Measurements from ENCODE around the gene CASP10. TPM values are rescaled to one million over a fixed set of nuclear protein-coding genes. Genes with fewer than 3 reads are reported as not detected.
A peak's percentile ranks its signal among the peaks of the same experiment; 100 is the strongest.

Gene CASP10
- total and polyA plus RNA-seq, 2 experiments from 2014 or later = 2.9 to 5.1 TPM

- Histone ChIP-seq H3K36me3 (ENCODE audit: low read depth) (no peaks in the 10 kb centered on the region), H3K9me2 (ENCODE audit: insufficient read depth) (no peaks in the 10 kb centered on the region), H3K79me2 (ENCODE audit: insufficient read depth) (no peaks in the 10 kb centered on the region), H3K4me2 (ENCODE audit: unreplicated experiment) (peak overlapping the region; percentile 14), H3K4me3 (no peak overlapping the region), H3K9ac (no peak overlapping the region), H3K4me1 (ENCODE audit: insufficient read depth) (peaks cover 27% of the 10 kb centered on the region), H3K27ac (peak overlapping the region; percentile 58), H3K9me3 (ENCODE audit: low read depth) (no peaks in the 10 kb centered on the region), H4K20me1 (ENCODE audit: insufficient read depth) (no peaks in the 10 kb centered on the region), H2AFZ (peak overlapping the region; percentile 8; the same call in 1 of the 2 replicates), H3K27me3 (replicated peaks; ENCODE audit: insufficient read depth) (no peaks in the 10 kb centered on the region), H3F3A (ENCODE audit: insufficient read depth) (peaks cover 24% of the 10 kb centered on the region)
- WGBS, 2 experiments (ENCODE audit: low coverage in 1 of 2, low lambda C conversion rate in 2 of 2, missing lambda C conversion rate in 2 of 2) = 21 to 24% methylated on average over 3 of the region's 3 CpGs
- DNase-seq = peak; percentile 73
- in situ Hi-C loops (cut with MboI) = no loop called here
- TF ChIP-seq EZH2phosphoT487 (IDR thresholded peaks at IDR 0.05; ENCODE audit: insufficient read depth, low read depth) (no peak), EZH2 (IDR thresholded peaks at IDR 0.05; ENCODE audit: insufficient read depth, poor library complexity, severe bottlenecking) (no peak)
These were observed 22.5 kb downstream of the CASP10 start for GRCh38 chr2:201205515-201205849.

GRCh38 chr2:201208563-201209252, 25.8 kb downstream of the CASP10 start:
- DNase-seq = no peak
- in situ Hi-C loops (cut with MboI) = no loop called here
- no peaks in the 10 kb centered on the region for H3K9me2 ChIP-seq (ENCODE audit: insufficient read depth)
- peaks cover 23% of the 10 kb centered on the region for H3K4me1 ChIP-seq (ENCODE audit: insufficient read depth)
- peaks cover 21% of the 10 kb centered on the region for H3F3A ChIP-seq (ENCODE audit: insufficient read depth)
- H3K79me2 ChIP-seq (ENCODE audit: insufficient read depth) = no peaks in the 10 kb centered on the region
- H3K36me3 ChIP-seq (ENCODE audit: low read depth) = no peaks in the 10 kb centered on the region
- H4K20me1 ChIP-seq (ENCODE audit: insufficient read depth) = no peaks in the 10 kb centered on the region
- no peaks in the 10 kb centered on the region for H3K9me3 ChIP-seq (ENCODE audit: low read depth)
- TF ChIP-seq EZH2 (IDR thresholded peaks at IDR 0.05; ENCODE audit: insufficient read depth, poor library complexity, severe bottlenecking) (no peak), EZH2phosphoT487 (IDR thresholded peaks at IDR 0.05; ENCODE audit: insufficient read depth, low read depth) (no peak)
- 91 to 94% methylated on average over 12 of the region's 12 CpGs for WGBS, 2 experiments (ENCODE audit: low coverage in 1 of 2, low lambda C conversion rate in 2 of 2, missing lambda C conversion rate in 2 of 2)
- H2AFZ ChIP-seq = no peak overlapping the region
- no peaks in the 10 kb centered on the region for H3K27me3 ChIP-seq (replicated peaks; ENCODE audit: insufficient read depth)
- H3K4me2 ChIP-seq (ENCODE audit: unreplicated experiment) = no peak overlapping the region
- H3K4me3 ChIP-seq = no peak overlapping the region
- H3K27ac ChIP-seq = no peak overlapping the region
- H3K9ac ChIP-seq = no peak overlapping the region

- H3K27ac ChIP-seq = no peak overlapping the region
- no peaks in the 10 kb centered on the region for H3K4me1 ChIP-seq (ENCODE audit: insufficient read depth)
- H4K20me1 ChIP-seq (ENCODE audit: insufficient read depth) = no peaks in the 10 kb centered on the region
- no peaks in the 10 kb centered on the region for H3K79me2 ChIP-seq (ENCODE audit: insufficient read depth)
- WGBS, 2 experiments (ENCODE audit: low coverage in 1 of 2, low lambda C conversion rate in 2 of 2, missing lambda C conversion rate in 2 of 2) = 95 to 97% methylated on average over 4 of the region's 4 CpGs
- H3K4me2 ChIP-seq (ENCODE audit: unreplicated experiment) = no peak overlapping the region
- H3K9me3 ChIP-seq (ENCODE audit: low read depth) = no peaks in the 10 kb centered on the region
- in situ Hi-C loops (cut with MboI) = no loop called here
- no peaks in the 10 kb centered on the region for H3K9me2 ChIP-seq (ENCODE audit: insufficient read depth)
- H2AFZ ChIP-seq = no peak overlapping the region
- no peaks in the 10 kb centered on the region for H3K36me3 ChIP-seq (ENCODE audit: low read depth)
- no peak overlapping the region for H3K9ac ChIP-seq
- H3K27me3 ChIP-seq (replicated peaks; ENCODE audit: insufficient read depth) = no peaks in the 10 kb centered on the region
- no peak for DNase-seq
- TF ChIP-seq EZH2phosphoT487 (IDR thresholded peaks at IDR 0.05; ENCODE audit: insufficient read depth, low read depth) (no peak), EZH2 (IDR thresholded peaks at IDR 0.05; ENCODE audit: insufficient read depth, poor library complexity, severe bottlenecking) (no peak)
- H3F3A ChIP-seq (ENCODE audit: insufficient read depth) = no peaks in the 10 kb centered on the region
- H3K4me3 ChIP-seq = no peak overlapping the region
These were observed 33.0 kb downstream of the CASP10 start for GRCh38 chr2:201215963-201216362.

- 92 to 100% methylated on average over 1 of the region's 1 CpG for WGBS, 2 experiments (ENCODE audit: low coverage in 1 of 2, low lambda C conversion rate in 2 of 2, missing lambda C conversion rate in 2 of 2)
These were observed 34.0 kb downstream of the CASP10 start for GRCh38 chr2:201216918-201217317.

More at GRCh38 chr2:201216918-201217317, 34.0 kb downstream of the CASP10 start:
- DNase-seq = no peak
- no peaks in the 10 kb centered on the region for H3K36me3 ChIP-seq (ENCODE audit: low read depth)
- H2AFZ ChIP-seq = no peak overlapping the region
- no peaks in the 10 kb centered on the region for H4K20me1 ChIP-seq (ENCODE audit: insufficient read depth)
- H3F3A ChIP-seq (ENCODE audit: insufficient read depth) = no peaks in the 10 kb centered on the region
- H3K9me2 ChIP-seq (ENCODE audit: insufficient read depth) = no peaks in the 10 kb centered on the region
- H3K4me1 ChIP-seq (ENCODE audit: insufficient read depth) = no peaks in the 10 kb centered on the region
- no peak overlapping the region for H3K27ac ChIP-seq
- no peak overlapping the region for H3K4me2 ChIP-seq (ENCODE audit: unreplicated experiment)
- H3K27me3 ChIP-seq (replicated peaks; ENCODE audit: insufficient read depth) = no peaks in the 10 kb centered on the region
- H3K4me3 ChIP-seq = no peak overlapping the region
- no peak for TF ChIP-seq EZH2 (IDR thresholded peaks at IDR 0.05; ENCODE audit: insufficient read depth, poor library complexity, severe bottlenecking)
- TF ChIP-seq EZH2phosphoT487 (IDR thresholded peaks at IDR 0.05; ENCODE audit: insufficient read depth, low read depth) = no peak
- no peaks in the 10 kb centered on the region for H3K9me3 ChIP-seq (ENCODE audit: low read depth)
- H3K9ac ChIP-seq = no peak overlapping the region
- in situ Hi-C loops (cut with MboI) = no loop called here
- no peaks in the 10 kb centered on the region for H3K79me2 ChIP-seq (ENCODE audit: insufficient read depth)

Measured in GM23248 (cell line).